Kidney (tissue), 14 donors: Measurements from ENCODE around the gene FZD8. TPM values are rescaled to one million over a fixed set of nuclear protein-coding genes. Genes with fewer than 3 reads are reported as not detected.

Source experiments
- DNase-seq, 5 donors: peaks; one replicate each; pipeline ENCODE4 v3.0.0-alpha.2; 2013 to 2020
- FAIRE-seq: peaks from 2 replicates; lab custom pipeline; 2012; peaks lifted over from hg19 to GRCh38; lab: Jason Lieb, UNC
- H3K27ac ChIP-seq, 2 donors: one replicate each; pipeline ENCODE4 v1.7.0; 2013; ENCODE audit warnings: low read depth in 2 of 2, low read length in 2 of 2, inconsistent platforms in 1 of 2
- H3K27me3 ChIP-seq: one replicate; pipeline ENCODE4 v1.7.1; 2013; ENCODE audit warnings: low read length, inconsistent platforms; ENCODE audit not compliant: control insufficient read depth, insufficient read depth
- H3K36me3 ChIP-seq, 3 donors: one replicate each; pipeline versions ENCODE4 v1.7.0 to v1.7.1; 2013; ENCODE audit warnings: low read length in 3 of 3, control low read depth in 1 of 3, inconsistent platforms in 1 of 3; ENCODE audit not compliant: insufficient read depth in 3 of 3, control insufficient read depth in 2 of 3
- H3K4me1 ChIP-seq, 3 donors: one replicate each; pipeline versions ENCODE4 v1.7.0 to v1.7.1; 2013; ENCODE audit warnings: low read length in 3 of 3, inconsistent platforms in 1 of 3, low read depth in 1 of 3; ENCODE audit not compliant: control insufficient read depth in 2 of 3, insufficient read depth in 2 of 3
- H3K4me3 ChIP-seq, 3 donors: one replicate each; pipeline versions ENCODE4 v1.7.0 to v1.8.1; 2013; ENCODE audit warnings: low read length in 3 of 3, control low read depth in 1 of 3, inconsistent platforms in 1 of 3
- H3K9ac ChIP-seq, 3 donors: one replicate each; pipeline versions ENCODE4 v1.7.0 to v1.7.1; 2013; ENCODE audit warnings: low read length in 3 of 3, control low read depth in 1 of 3, inconsistent platforms in 1 of 3
- H3K9me3 ChIP-seq, 3 donors: one replicate each; pipeline versions ENCODE4 v1.7.0 to v1.7.1; 2013; ENCODE audit warnings: low read length in 3 of 3, control low read depth in 1 of 3, inconsistent platforms in 1 of 3; ENCODE audit not compliant: control insufficient read depth in 2 of 3, insufficient read depth in 1 of 3
- CTCF ChIP-seq: IDR thresholded peaks from 3 replicates; pipeline ENCODE4 v1.5.1; 2012; ENCODE audit warnings: mild to moderate bottlenecking, moderate library complexity, borderline replicate concordance; ENCODE audit not compliant: insufficient read depth; ENCODE audit errors: extremely low read depth
- intact Hi-C: fragments of 100-400 bp; cut with DNase I; formaldehyde crosslinking; loops from one replicate; pipeline ENCODE4 v1.11.1; 2022
- polyA plus RNA-seq: library from polyadenylated mRNA; stranded (reverse); fragments of 350-450 nt; fragmentation: Illumina TruSeq; extraction: RNeasy Lipid Tissue Mini Kit (QIAGEN cat#74804); gene quantifications from one replicate; pipeline ENCODE4 v1.2.3, GENCODE V29; 2014; ENCODE audit warnings: low read depth, low replicate concordance; ENCODE audit not compliant: insufficient read depth
- total RNA-seq: library from RNA; stranded (reverse); fragmentation: NEBNext Ultra II Directional; extraction: Animal tissue kit (Norgen Biotek cat#: 25700); gene quantifications from one replicate; pipeline ENCODE4 v1.2.1, GENCODE V29; 2021
- donor health status: control.
- donor health status: control.
- donor health status: control.
- donor health status: control.
- donor health status: control.
- donor health status: DM: yes; HTN: yes; CAD: no.
- donor health status: Normal renal cell carcinoma (clear cell type).

Gene FZD8
- total and polyA plus RNA-seq, 2 donors from 2014 or later: 10.8 to 18.8 TPM

GRCh38 chr10:35637462-35637861, 4.6 kb downstream of the FZD8 start:
- Histone ChIP-seq H3K4me3 (peak overlapping the region in 1 of 3 donors; percentile 21), H3K27ac (no peak overlapping the region), H3K27me3 (no peaks in the 10 kb centered on the region), H3K9ac (no peak overlapping the region), H3K4me1 (peaks cover 0 to 9% (median 7%) of the 10 kb centered on the region in 3 donors), H3K36me3 (no peaks in the 10 kb centered on the region), H3K9me3 (no peaks in the 10 kb centered on the region)
- DNase-seq (peak in 2 of 5 donors; percentile 47 to 58), FAIRE-seq (no peak)
- no peak for TF ChIP-seq CTCF
- intact Hi-C loops: no loop called here

GRCh38 chr10:35636956-35637355, 5.1 kb downstream of the FZD8 start:
- Histone ChIP-seq H3K4me3 (peak overlapping the region in 1 of 3 donors; percentile 21), H3K27ac (no peak overlapping the region), H3K9ac (no peak overlapping the region), H3K9me3 (no peaks in the 10 kb centered on the region), H3K4me1 (peaks cover 0 to 9% (median 7%) of the 10 kb centered on the region in 3 donors), H3K27me3 (no peaks in the 10 kb centered on the region), H3K36me3 (no peaks in the 10 kb centered on the region)
- DNase-seq (peak in 1 of 5 donors; percentile 22), FAIRE-seq (no peak)
- intact Hi-C loops: no loop called here
- no peak for TF ChIP-seq CTCF

- TF ChIP-seq CTCF: peak; percentile 87
Observed at GRCh38 chr10:35635576-35635975, 6.5 kb downstream of the FZD8 start.

More at GRCh38 chr10:35635576-35635975, 6.5 kb downstream of the FZD8 start:
- Histone ChIP-seq H3K27me3 (no peaks in the 10 kb centered on the region), H3K4me3 (no peak overlapping the region), H3K9me3 (no peaks in the 10 kb centered on the region), H3K36me3 (no peaks in the 10 kb centered on the region), H3K4me1 (peaks cover 0 to 9% (median 7%) of the 10 kb centered on the region in 3 donors), H3K9ac (no peak overlapping the region), H3K27ac (no peak overlapping the region)
- intact Hi-C loops: no loop called here
- FAIRE-seq (peak; percentile 72), DNase-seq (peak in 4 of 5 donors; percentile 58 to 88 (median 78))
